Activated B cell treated with CpG ODN at 0.5 μM for 24 hours (primary cell): ENCODE results near the gene GGCT. TPM values are rescaled to one million over a fixed set of nuclear protein-coding genes. Genes with fewer than 3 reads are reported as not detected.

Experiments
- ATAC-seq: fragments of 200-7000 bp; cut with Tn5 transposase; one replicate; pipeline ENCODE4 v1.10.0; 2021; ENCODE audit warnings: low read depth, mild to moderate bottlenecking, moderate library complexity
- CTCF ChIA-PET: fragments of 350-600 bp; sonication (Branson Sonifier 250); formaldehyde crosslinking; loops from one replicate; lab custom pipeline; 2021; ENCODE audit warnings: antibody characterized with exemption; lab: Charles Lee
- POLR2A ChIA-PET: fragments of 350-600 bp; sonication (Branson Sonifier 250); formaldehyde crosslinking; loops from one replicate; lab custom pipeline; 2021; ENCODE audit warnings: antibody characterized with exemption; lab: Charles Lee
- DNase-seq: peaks from one replicate; pipeline ENCODE4 v3.0.0; 2022
- H3K27ac Mint-ChIP-seq: one replicate; pipeline ENCODE4 v1.8.0; 2020; ENCODE audit warnings: mixed read lengths
- H3K27me3 Mint-ChIP-seq: one replicate; pipeline ENCODE4 v1.8.0; 2021; ENCODE audit warnings: mixed read lengths
- H3K36me3 Mint-ChIP-seq: one replicate; pipeline ENCODE4 v1.8.0; 2021; ENCODE audit warnings: low read depth, mixed read lengths
- H3K4me1 Mint-ChIP-seq: one replicate; pipeline ENCODE4 v1.8.0; 2021; ENCODE audit warnings: mixed read lengths
- H3K4me3 Mint-ChIP-seq: one replicate; pipeline ENCODE4 v1.8.0; 2020; ENCODE audit warnings: mild to moderate bottlenecking, mixed read lengths
- H3K9me3 Mint-ChIP-seq: one replicate; pipeline ENCODE4 v1.8.0; 2020; ENCODE audit warnings: mixed read lengths
- CTCF ChIP-seq: fragments of 200-600 bp; IDR thresholded peaks from one replicate; pipeline ENCODE4 v1.8.0; 2022; ENCODE audit warnings: antibody characterized with exemption, mild to moderate bottlenecking
- intact Hi-C: fragments of 100-400 bp; cut with micrococcal nuclease; formaldehyde crosslinking; loops from one replicate; pipeline ENCODE4 v1.15.1; 2024
- total RNA-seq: library from RNA; stranded (reverse); gene quantifications from 2 replicates; pipeline ENCODE4 v1.2.3, GENCODE V29; 2022

GGCT gene
- total RNA-seq, 1 donor from 2014 or later, result 24.4 TPM

- Mint-ChIP-seq H3K4me3 (no peak overlapping the region), H3K27me3 (no peaks in the 10 kb centered on the region), H3K36me3 (peaks cover 15% of the 10 kb centered on the region), H3K9me3 (no peaks in the 10 kb centered on the region), H3K27ac (no peak overlapping the region), H3K4me1 (peaks cover 86% of the 10 kb centered on the region)
- POLR2A ChIA-PET, result interaction anchor here (1.7 to 2.7 kb wide), 2 partner anchors 10 to 12 kb away, joined by 4 to 8 read pairs; no protein-coding TSS in a partner anchor
- no peak for ATAC-seq
- TF ChIP-seq CTCF, result no peak
- CTCF ChIA-PET, result interaction anchor here (1.0 kb wide), 1 partner anchor 196 kb away, joined by 3 read pairs; no protein-coding TSS in a partner anchor
- intact Hi-C loops, result loop anchor here (5.0 kb wide), 1 partner anchor 448 kb away; the partner anchor contains the start of genes FKBP14 and PLEKHA8
- DNase-seq, result no peak
Observed at GRCh38 chr7:30474893-30475292, 29.7 kb downstream of the GGCT start.

- no peaks in the 10 kb centered on the region for H3K27me3 Mint-ChIP-seq
- ATAC-seq, result no peak
- H3K9me3 Mint-ChIP-seq, result no peaks in the 10 kb centered on the region
- DNase-seq, result no peak
- peaks cover 83% of the 10 kb centered on the region for H3K4me1 Mint-ChIP-seq
- H3K4me3 Mint-ChIP-seq, result peak overlapping the region; percentile 28
- H3K27ac Mint-ChIP-seq, result peak overlapping the region; percentile 48
- ChIA-PET POLR2A (interaction anchor here (2.7 kb wide), 1 partner anchor 9 kb away, joined by 8 read pairs; no protein-coding TSS in a partner anchor), CTCF (interaction anchor here (1.0 kb wide), 1 partner anchor 196 kb away, joined by 3 read pairs; no protein-coding TSS in a partner anchor)
- peaks cover 15% of the 10 kb centered on the region for H3K36me3 Mint-ChIP-seq
- intact Hi-C loops, result no loop called here
- no peak for TF ChIP-seq CTCF
Observed at GRCh38 chr7:30474485-30474884, 30.1 kb downstream of the GGCT start.

GRCh38 chr7:30473903-30474302, 30.7 kb downstream of the GGCT start:
- H3K36me3 Mint-ChIP-seq, result peaks cover 18% of the 10 kb centered on the region
- H3K4me1 Mint-ChIP-seq, result peaks cover 84% of the 10 kb centered on the region
- peak overlapping the region; percentile 48 for H3K27ac Mint-ChIP-seq
- CTCF ChIA-PET, result no interaction called here
- no peaks in the 10 kb centered on the region for H3K27me3 Mint-ChIP-seq
- DNase-seq (no peak), ATAC-seq (no peak)
- no peak overlapping the region for H3K4me3 Mint-ChIP-seq
- POLR2A ChIA-PET, result interaction anchor here (0.6 to 2.7 kb wide), 2 partner anchors 9 to 110 kb away, joined by 5 to 8 read pairs; no protein-coding TSS in a partner anchor
- H3K9me3 Mint-ChIP-seq, result no peaks in the 10 kb centered on the region
- intact Hi-C loops, result no loop called here
- no peak for TF ChIP-seq CTCF

- no peaks in the 10 kb centered on the region for H3K9me3 Mint-ChIP-seq
- H3K4me3 Mint-ChIP-seq, result no peak overlapping the region
- DNase-seq (no peak), ATAC-seq (no peak)
- peaks cover 89% of the 10 kb centered on the region for H3K4me1 Mint-ChIP-seq
- POLR2A ChIA-PET, result no interaction called here
- intact Hi-C loops, result no loop called here
- CTCF ChIA-PET, result no interaction called here
- H3K36me3 Mint-ChIP-seq, result peaks cover 16% of the 10 kb centered on the region
- no peak for TF ChIP-seq CTCF
- H3K27me3 Mint-ChIP-seq, result no peaks in the 10 kb centered on the region
- peak overlapping the region; percentile 48 for H3K27ac Mint-ChIP-seq
Observed at GRCh38 chr7:30472784-30473775, 31.5 kb downstream of the GGCT start.
